Middle frontal gyrus (tissue), 1 donor: ENCODE measurements around the gene C11orf65.

ENCODE experiments used
- DNase-seq: peaks from one replicate; pipeline ENCODE4 v3.0.0-alpha.2; 2015; ENCODE audit warnings: low spot score; ENCODE audit errors: extremely low spot score

C11orf65 gene, protein sequence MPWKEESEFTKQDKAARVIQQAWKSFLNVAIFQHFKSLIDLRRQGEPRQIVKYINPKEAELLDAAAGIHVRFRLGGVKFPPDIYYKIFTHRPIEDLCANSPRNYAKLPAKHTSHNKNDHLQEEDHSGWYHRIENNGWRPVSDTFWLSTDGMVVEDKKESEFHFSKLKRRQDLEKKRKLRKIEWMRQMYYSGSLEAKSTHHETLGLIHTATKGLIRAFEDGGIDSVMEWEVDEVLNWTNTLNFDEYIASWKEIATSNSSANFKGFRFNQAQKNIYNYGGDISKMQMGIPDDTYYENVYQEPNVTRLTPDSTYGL

DNA sequence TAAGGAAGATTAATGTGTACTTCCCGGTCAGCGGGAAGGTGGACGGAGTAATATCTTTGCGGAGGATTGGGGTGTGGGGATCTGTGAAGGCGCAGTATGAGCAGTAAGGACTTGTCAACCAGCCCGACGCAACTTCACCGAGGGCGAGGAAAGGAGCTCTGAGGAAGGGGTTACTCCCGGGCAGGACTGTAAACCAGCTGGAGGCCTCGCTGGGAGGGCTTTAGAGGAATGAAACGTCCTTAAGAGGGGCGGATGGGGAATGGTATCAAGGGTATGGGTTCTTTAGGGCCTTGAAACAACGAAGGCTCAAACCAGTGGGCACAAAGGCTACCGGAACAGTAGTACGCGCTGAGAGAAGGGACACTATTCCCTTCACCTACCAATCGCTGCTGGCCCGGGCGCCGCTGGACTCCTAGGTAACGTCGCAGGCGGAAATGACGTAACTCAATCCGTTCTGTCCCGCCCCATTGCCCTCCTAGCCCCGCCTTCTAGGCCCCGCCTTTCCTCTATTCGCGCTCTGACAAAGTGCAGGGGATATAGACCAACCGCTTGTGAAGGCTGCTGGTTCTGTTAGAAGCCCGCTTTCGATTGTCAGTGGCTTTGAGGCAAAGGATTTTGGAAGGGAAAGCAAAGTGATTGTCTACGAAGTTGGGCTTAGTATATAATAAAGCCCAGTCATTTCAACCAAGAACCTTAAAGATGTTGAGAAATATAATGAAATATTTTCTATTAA lies at the start of gene C11orf65:
Gene C11orf65 (minus strand): TSS at position 439 of the 733 bp plus-strand sequence. CDS start 5,970 bp downstream, outside the sequence.
- peak; percentile 99 for DNase-seq

DNA sequence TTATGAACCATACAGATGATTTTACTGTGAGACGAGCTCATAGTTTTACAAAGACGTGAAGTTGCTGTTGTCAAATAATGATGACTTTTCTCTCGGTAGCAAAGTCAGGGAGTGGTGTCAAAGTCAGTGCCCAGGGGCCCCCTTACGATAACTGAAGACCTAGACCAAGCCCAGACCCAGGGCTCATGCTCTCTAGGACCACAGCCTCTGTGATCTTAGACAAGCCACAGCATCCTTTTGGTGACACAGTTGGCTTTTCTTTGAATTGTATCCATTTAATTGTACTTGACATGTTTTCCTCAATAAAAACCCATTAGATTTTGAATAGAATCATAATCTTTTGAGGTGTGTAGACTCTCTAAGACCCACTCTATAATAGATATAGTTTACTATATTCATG lies 48.8 kb upstream of the C11orf65 start:
- DNase-seq, result no peak

DNA sequence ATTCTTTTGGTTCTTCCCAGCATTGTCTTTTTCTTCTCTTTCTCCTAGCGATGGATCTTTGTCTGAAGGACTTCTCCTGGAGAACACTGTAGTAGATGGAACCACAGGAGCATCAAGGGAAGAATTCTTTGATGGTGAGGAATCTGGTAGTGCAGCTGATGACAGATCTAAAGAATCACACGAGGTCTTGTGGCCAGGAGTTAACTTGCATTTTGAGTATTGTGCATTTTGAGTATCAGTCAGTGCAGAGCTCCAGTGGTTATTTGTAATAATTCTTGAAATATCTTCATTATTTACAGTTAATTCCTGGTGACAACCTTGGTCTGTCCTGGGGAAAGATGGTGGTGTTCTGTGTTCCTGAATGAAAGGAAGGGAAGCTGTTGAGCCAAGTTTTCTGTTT lies 45.4 kb upstream of the C11orf65 start:
- no peak for DNase-seq

DNA sequence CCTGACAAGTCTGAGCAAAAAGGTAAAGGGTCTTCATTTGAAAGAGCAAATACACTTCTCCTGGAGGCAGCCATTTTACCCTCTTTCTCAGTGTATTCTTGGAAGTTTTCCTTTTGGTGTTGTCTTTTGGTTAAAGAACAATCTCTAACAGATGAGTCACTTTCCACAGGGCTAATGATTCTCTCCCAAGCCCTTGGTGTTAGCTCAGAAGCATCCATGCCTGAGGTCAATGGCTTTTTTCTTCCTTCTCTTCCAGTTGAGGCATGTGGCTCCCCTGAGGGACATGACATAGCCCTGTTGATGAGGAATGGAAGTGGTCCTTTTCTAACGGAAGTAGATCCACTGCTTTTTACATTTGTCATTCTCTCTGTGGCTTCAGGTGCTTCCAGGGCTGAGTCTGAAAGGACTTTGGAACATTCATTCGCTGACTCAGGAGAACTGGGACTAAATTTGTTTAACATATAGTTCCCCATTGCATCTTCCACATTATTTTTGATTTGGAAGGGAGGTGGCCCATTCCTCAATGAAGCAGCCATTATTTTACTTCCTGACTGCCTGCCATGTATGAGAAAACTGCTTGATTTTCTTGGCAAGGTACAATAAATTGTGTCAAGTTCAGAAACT lies 44.6 kb upstream of the C11orf65 start:
- no peak for DNase-seq

DNA sequence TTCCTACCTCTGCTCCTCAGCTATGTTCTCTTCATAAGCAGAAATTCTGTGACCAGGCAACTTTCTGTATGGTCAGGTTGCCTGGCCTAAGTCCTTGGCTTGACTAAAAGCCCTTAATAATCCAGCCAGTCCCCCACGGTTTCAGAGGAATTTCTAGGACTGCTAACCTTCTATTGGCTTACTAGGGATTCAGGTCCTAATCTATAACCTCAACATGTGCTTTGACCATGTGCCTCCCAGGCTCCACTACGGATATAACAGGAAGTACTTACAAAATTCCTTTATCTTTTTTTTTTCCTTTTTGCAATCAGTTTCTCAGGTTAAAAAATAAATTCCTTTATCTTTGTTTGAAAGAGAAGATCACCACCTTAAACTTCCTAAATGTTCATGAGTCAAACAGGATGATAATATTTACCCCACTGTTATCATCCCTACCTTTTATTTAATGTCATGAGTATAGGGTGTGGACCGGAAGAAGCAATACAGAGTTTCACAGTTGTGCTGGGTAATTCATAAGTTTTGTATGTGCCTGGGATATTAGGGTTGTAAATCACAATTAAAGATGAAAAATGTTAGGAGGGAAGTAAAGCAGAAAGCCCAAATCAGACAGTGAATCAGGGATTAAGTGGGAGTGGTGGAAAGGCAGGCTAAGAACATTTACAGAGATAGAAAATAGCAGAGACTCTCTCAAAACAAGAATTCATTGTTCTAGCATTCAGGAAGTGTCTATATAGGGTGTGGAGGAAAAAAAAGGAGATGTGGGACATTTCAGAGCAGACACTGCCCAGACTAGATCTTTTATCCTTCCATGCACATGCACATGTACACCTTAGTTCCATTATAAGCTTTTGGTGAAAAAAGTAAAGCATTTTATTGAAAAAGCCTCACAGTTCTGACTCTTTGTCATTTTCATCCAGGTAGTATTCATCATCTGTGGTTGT lies 41.6 kb upstream of the C11orf65 start:
- no peak for DNase-seq

DNA sequence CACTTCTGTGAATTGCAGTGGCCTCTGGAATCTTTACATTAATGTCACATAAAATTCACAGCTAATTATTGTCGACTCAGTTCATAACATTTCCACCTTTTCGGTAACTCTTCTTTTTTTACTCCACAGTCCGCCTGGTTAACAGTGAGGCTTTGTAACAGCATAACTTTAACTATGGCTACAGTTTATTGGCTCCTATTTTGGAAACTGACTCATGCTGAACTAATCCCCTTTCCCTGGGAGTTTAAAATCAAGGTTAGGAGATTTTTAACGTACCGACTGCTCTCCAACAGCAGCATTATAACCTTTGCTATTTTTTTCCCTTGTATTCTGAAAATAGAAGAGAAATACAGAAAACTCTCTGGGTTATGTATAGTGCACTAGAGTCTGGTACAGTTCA lies 34.1 kb upstream of the C11orf65 start:
- DNase-seq, result no peak

DNA sequence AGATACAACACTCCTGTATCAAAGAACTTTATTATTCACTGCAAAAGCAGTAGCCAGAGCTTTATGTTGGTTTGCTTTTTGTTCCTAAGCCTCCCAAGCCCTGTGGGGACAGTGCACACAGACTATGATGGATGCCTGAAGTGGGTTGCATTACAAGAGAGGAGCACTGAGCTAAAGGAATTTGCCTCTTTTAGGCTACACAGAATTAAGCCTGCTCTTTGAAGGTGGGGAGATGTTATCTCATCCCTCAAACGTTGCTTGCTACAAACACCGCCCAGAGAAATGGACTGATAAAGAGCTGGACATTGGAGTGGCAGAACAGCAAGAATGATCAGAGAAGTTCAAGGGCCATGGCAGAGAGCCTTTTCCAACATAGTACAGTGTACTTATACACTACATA lies 33.4 kb upstream of the C11orf65 start:
- DNase-seq, result no peak

DNA sequence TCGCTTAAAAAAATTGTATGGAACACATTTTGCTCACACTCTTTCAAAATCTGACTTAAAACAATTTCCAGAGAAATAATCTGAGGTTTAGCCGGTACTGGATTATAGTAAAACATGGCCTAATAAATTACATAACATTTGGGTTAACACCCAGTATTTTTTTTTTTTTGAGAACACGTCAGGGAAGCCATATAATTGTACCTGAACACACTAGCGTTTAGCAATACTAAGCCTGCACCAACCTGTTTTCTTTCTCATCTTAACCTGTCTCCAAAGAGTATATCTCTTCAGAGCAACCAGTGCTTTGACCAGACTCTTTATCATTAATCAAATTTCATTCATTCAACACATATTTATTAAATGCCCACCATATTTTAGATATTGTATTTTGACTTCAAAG lies 32.8 kb upstream of the C11orf65 start:
- DNase-seq, result no peak

DNA sequence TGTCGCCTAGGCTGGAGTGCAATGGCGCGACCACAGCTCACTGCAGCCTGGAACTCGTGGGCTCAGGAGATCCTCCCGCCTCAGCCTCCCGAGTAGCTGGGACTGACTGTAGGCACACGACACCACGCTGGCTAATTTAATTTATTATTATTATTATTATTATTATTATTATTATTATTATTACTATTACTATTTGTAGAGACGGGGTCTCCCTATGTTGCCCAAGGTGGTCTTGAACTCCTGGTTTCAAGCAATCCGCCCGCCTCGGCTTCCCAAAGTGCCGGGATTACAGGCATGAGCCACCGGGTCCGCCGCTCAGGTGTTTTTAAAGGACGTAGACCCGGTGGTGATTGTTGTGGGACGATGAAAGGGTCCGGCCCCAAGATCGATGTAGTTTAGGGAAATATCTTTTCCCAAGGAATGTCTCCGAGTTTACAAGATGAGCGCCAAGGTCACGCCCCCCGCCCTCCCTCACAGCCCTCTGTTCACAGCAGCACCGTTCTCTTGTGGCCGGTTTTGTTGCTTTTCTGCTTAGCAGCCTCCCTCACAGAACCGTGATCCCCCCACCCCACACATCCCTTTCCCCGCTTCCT lies 31.6 kb upstream of the C11orf65 start:
- no peak for DNase-seq

DNA sequence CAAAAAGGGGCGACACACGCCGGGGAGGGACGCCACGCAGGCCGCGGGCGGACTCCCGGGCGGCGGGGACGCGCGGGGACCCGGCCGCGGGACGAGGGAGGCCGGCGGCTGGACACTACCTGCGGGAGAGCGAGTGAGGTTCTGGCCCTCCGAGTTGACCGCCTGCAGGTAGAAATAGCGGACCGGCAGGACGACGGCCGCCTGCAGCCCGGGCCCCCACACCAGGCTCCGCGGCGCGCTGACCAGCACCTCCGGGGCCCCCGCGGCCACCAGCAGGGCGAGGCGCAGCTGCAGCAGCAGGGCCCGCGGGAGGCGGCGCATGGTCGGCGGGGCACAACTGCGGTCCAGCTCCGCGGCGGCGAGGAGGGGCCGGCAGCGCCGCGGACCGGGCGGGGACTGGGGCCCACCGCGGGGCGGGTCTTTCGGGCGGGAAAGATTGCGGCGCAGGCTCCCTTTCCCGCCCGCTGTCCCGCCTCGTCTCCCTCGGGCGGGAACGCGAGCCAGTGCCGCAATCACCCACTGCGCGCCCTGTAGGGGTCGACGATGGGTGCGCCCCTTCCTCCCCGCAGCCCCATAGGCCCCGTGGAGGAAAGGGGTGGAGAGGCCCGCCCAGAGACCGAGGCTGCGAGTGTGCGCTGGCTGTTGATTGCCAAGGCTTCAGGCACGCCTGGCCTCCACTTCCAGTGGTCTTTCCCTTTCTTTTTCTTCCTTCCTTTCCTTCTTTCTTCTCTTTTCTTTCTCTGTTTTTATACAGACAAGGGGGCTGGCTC lies 30.9 kb upstream of the C11orf65 start, which contains the start of gene POGLUT3:
Gene POGLUT3 (minus strand): TSS at position 339 of the 770 bp plus-strand sequence. CDS start 18 bp downstream, at position 321.
- DNase-seq, result no peak

DNA sequence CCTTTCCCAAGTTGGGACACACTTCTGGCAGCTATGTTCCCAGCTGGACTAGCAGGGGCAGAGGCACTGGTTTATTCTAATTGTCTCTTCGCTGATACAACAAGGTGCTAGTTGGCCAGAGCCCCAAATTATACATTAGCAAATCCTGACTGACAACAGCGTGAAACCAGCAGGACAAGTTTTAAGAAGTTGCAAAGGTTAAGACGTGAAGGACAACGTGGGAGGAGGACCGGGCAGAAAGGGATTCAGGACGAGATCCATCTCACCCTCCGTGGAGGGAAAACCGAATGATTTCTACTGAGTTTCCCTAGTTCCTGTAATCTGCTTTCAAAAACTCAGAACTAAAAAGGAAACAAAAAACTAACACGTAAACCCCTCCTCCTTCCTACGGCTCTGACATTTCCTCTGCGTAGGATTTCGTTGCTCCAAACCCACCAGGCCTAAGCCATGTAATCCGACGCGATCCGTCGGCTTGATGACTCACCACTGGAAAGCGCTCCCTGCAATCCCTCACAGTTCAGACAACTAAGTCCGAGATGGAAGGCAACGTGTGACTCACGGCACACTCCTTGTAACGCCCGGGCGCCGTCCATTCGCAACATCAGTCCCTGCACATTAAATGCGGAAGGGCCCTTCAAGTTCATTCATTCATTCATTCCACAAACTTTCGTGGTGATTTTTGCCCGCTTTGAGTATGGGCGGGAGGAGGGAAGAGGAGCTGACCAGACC lies 30.2 kb upstream of the C11orf65 start:
- DNase-seq, result peak; percentile 28

DNA sequence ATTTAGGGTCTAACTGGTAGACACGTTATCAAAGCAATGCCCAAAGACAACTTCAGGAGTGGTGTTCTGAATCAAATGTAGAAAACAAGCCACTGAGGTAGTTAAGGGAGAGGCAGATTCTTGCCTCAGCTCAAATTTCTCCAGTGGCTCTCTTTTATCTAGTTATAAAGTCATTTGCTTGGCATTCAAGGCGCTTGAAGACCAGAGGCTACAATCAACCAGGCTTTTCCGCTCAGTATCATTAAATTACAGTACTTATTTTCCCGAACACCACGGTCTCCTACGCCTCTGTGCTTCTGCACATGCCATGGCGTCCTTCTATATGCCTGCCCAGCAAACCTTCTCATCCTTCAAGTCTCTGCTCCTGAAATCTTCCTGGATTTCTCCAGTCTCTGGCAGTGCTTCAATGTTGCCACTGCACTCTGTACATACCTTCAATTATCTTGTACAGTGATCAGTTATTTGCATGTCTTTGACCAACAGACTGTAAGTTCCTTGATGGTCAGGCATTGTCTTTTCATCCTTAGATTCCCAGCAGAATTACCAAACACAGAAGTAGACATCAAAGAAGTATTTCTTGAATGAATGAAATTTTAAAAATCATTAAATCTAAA lies 29.4 kb upstream of the C11orf65 start:
- no peak for DNase-seq

DNA sequence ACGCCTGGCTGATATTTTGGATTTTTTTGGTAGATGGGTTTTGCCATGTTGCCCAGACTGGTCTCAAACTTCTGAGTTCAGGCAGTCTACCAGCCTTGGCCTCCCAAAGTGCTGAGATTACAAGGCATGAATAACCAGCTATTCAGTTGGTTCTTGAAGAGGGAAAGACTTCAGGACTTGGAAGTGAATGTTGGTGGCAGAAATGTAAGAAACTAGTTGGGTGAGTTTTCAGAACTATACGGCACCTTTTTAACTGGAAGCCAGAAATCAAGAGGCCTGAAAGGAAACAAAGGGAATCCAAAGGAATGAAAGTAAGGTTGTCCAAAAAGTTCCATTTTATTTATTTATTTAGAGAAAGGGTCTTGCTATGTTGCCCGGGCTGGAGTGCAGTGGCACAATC lies 28.0 kb upstream of the C11orf65 start:
- DNase-seq, result no peak

DNA sequence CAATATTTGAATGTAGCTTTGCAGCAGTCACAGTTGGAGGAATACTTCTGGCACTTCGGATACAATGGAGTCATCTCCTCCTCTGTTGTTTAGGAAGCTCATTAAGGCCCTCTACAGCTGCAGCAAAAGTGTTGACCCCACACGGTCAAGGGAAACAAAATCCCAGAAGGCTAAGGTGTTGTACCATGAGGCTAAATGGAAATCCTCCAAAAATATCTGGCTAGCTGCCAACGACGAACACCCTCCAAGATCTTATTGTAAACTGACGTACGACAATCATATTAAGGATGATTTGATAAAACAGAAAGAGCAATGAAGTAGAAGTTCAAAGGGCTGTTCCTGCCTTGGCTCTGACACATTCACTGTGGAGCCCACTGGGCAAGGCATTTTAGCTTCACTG lies 26.9 kb upstream of the C11orf65 start:
- no peak for DNase-seq

DNA sequence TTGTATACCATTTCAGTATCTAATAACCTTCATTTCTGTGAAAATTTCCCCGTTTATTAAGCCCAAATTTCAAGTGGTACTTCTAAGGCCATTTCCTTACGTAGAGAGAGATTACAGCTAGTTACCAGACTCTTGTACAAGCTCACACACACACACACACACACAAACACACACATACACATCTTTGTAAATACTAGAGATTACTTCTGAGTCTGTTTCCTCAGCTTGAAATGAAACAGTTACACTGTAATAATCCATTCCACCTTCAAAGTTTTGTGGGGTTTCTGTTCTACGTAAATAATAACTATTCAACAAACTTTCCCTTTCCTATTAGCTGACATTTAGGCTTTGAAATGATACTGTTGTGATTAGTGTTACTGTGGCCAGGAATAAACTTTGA lies 24.6 kb upstream of the C11orf65 start:
- no peak for DNase-seq

DNA sequence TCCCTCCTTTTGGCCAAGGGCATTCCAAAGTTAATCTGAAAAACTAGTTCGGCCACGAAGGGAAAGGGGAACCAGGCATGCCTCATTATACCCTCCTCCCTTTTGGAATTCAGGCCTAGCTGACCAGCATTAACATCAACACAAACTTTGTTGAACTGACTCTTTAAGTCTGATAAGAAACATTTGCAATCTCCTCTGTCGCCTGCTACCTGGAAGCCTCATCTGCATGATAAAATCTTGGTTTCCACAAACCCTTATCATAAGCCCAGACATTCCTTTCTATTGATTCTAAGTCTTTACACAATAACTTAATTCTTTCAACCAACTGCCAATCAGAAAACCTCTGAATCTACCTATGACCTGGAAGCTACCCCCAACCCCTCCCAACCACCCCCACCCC lies 19.5 kb upstream of the C11orf65 start:
- DNase-seq, result no peak

DNA sequence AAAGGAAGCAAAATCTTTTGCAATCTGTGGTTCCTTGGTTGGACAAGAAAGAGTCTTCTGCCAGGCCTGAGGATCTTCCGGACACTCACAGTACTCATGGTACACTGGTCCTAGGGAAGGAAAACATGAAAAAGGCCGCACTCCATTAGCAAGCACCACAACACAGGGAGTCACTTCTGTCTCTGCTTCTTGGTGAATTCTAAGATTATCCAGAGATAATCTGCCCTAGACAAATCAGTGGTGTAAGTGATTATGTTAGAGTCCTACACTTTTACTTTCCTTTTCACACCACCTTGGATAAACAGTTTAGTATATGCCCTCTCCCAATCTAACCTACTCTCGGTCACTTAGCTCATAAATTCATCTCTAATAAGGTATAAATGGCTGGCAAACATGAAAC lies 19.0 kb upstream of the C11orf65 start:
- DNase-seq, result no peak

DNA sequence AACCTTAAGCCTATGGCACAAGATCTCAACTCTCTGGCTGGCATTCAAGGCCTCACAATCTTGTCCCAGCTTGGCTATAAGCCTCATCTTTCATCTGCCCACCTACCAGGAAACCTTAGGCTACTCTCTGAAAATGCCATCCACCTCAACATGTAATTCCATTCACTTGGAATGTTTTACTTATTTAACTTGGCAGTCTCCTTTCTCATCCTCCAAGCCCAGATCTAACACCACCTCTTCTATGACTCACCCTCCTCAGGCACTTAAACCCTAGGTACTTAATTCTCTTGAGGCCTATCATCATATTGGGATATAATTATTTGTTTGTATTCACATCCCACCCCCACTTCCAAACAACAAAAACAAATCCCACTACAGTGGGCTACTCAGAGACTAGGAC lies 15.8 kb upstream of the C11orf65 start:
- DNase-seq, result no peak
